ENCODE results near the gene SMC1B.
"Not testable (repeated sequence)": the region's sequence is repeated elsewhere in the genome, so short reads cannot be mapped to it uniquely, and the experiment has no call there.

The SMC1B gene

GRCh38 chr22:45441138-45441537 lies 27.7 kb upstream of the SMC1B start:
- TF ChIP-seq CTCF (IDR thresholded peaks at IDR 0.05; ENCODE audit: low read depth, low read length) = peak; percentile 88
- no peaks in the 10 kb centered on the region for H3K27me3 ChIP-seq (ENCODE audit: insufficient read depth, low read depth, severe bottlenecking)
- H3K36me3 ChIP-seq = no peaks in the 10 kb centered on the region
- H3K9me3 ChIP-seq (ENCODE audit: severe bottlenecking) = no peaks in the 10 kb centered on the region
- H3K4me3 ChIP-seq (ENCODE audit: low read depth, low read length) = no peak overlapping the region
- DNase-seq = peak; percentile 84
- no peak overlapping the region for H3K27ac ChIP-seq

- DNase-seq; H3K27ac ChIP-seq; H3K9me3 ChIP-seq (ENCODE audit: severe bottlenecking); H3K36me3 ChIP-seq; H3K4me3 ChIP-seq (ENCODE audit: low read depth, low read length); H3K27me3 ChIP-seq (ENCODE audit: insufficient read depth, low read depth, severe bottlenecking): not testable (repeated sequence)
Observed at GRCh38 chr22:45440688-45441087, 27.3 kb upstream of the SMC1B start.

GRCh38 chr22:45438336-45438735 lies 24.9 kb upstream of the SMC1B start:
- H3K27me3 ChIP-seq (ENCODE audit: insufficient read depth, low read depth, severe bottlenecking) = no peaks in the 10 kb centered on the region
- no peak for TF ChIP-seq CTCF (IDR thresholded peaks at IDR 0.05; ENCODE audit: low read depth, low read length)
- no peaks in the 10 kb centered on the region for H3K36me3 ChIP-seq
- H3K9me3 ChIP-seq (ENCODE audit: severe bottlenecking) = no peaks in the 10 kb centered on the region
- H3K27ac ChIP-seq = no peak overlapping the region
- no peak overlapping the region for H3K4me3 ChIP-seq (ENCODE audit: low read depth, low read length)
- no peak for DNase-seq

GRCh38 chr22:45436871-45437517 lies 23.6 kb upstream of the SMC1B start:
- H3K27me3 ChIP-seq (ENCODE audit: insufficient read depth, low read depth, severe bottlenecking); H3K36me3 ChIP-seq; H3K4me3 ChIP-seq (ENCODE audit: low read depth, low read length); H3K9me3 ChIP-seq (ENCODE audit: severe bottlenecking); DNase-seq; H3K27ac ChIP-seq: not testable (repeated sequence)

GRCh38 chr22:45435544-45436139 lies 22.2 kb upstream of the SMC1B start:
- no peaks in the 10 kb centered on the region for H3K27me3 ChIP-seq (ENCODE audit: insufficient read depth, low read depth, severe bottlenecking)
- H3K9me3 ChIP-seq (ENCODE audit: severe bottlenecking) = no peaks in the 10 kb centered on the region
- H3K27ac ChIP-seq = no peak overlapping the region
- no peak overlapping the region for H3K4me3 ChIP-seq (ENCODE audit: low read depth, low read length)
- DNase-seq = peak; percentile 89
- H3K36me3 ChIP-seq = no peaks in the 10 kb centered on the region
- peak; percentile 96 for TF ChIP-seq CTCF (IDR thresholded peaks at IDR 0.05; ENCODE audit: low read depth, low read length)

- DNase-seq = no peak
- Histone ChIP-seq H3K27ac (no peak overlapping the region), H3K9me3 (ENCODE audit: severe bottlenecking) (no peaks in the 10 kb centered on the region), H3K36me3 (no peaks in the 10 kb centered on the region), H3K4me3 (ENCODE audit: low read depth, low read length) (no peak overlapping the region), H3K27me3 (ENCODE audit: insufficient read depth, low read depth, severe bottlenecking) (no peaks in the 10 kb centered on the region)
- TF ChIP-seq CTCF (IDR thresholded peaks at IDR 0.05; ENCODE audit: low read depth, low read length) = no peak
Observed at GRCh38 chr22:45434981-45435380, 21.6 kb upstream of the SMC1B start.

- H3K9me3 ChIP-seq (ENCODE audit: severe bottlenecking) = no peaks in the 10 kb centered on the region
- no peak for DNase-seq
- no peak overlapping the region for H3K27ac ChIP-seq
- TF ChIP-seq CTCF (IDR thresholded peaks at IDR 0.05; ENCODE audit: low read depth, low read length) = no peak
- H3K36me3 ChIP-seq = no peaks in the 10 kb centered on the region
- H3K27me3 ChIP-seq (ENCODE audit: insufficient read depth, low read depth, severe bottlenecking) = no peaks in the 10 kb centered on the region
- H3K4me3 ChIP-seq (ENCODE audit: low read depth, low read length) = no peak overlapping the region
Observed at GRCh38 chr22:45430871-45431270, 17.5 kb upstream of the SMC1B start.
